K562 treated with DMSO at 1 percent for 4 hours (cell line): Measurements from ENCODE around the gene FUBP1. TPM values are rescaled to one million over a fixed set of nuclear protein-coding genes. Genes with fewer than 3 reads are reported as not detected.

Source experiments
- total RNA-seq: library from RNA; unstranded; fragments of 300-600 nt; gene quantifications from 2 replicates; pipeline ENCODE4 v1.2.3, GENCODE V29; 2022; ENCODE audit not compliant: insufficient read depth

Gene FUBP1
- total RNA-seq: 50.5 and 56.0 TPM in 2 replicates

GRCh38 chr1:77978969-77979876 is at the start of gene FUBP1:
FUBP1 (minus strand) TSS chr1:77979072; CDS start chr1:77979004, 68 bp downstream.

GRCh38 chr1:78004719-78005447 is 26.0 kb upstream of the FUBP1 start, which contains the start of gene DNAJB4:
DNAJB4 (plus strand) TSS chr1:78004939; CDS start chr1:78005111, 172 bp downstream.

Other genes starting within 250 kb of the FUBP1 start
- gene USP33, start 219.2 kb downstream of the FUBP1 start, total RNA-seq: 23.5 and 27.0 TPM in 2 replicates
- gene MIGA1, start 199.4 kb downstream of the FUBP1 start, total RNA-seq: 1.4 and 1.9 TPM in 2 replicates
- gene NEXN, start 90.4 kb downstream of the FUBP1 start, total RNA-seq: not detected in 2 replicates
- gene DNAJB4, start 25.9 kb upstream of the FUBP1 start, total RNA-seq: 12.5 and 19.8 TPM in 2 replicates
- gene GIPC2, start 66.9 kb upstream of the FUBP1 start, total RNA-seq: not detected in 2 replicates